ENCODE measurements around the gene CTDSP2. TPM values are rescaled to one million over a fixed set of nuclear protein-coding genes. Genes with fewer than 3 reads are reported as not detected.

CTDSP2 gene
- total and polyA plus RNA-seq, 2 experiments from 2014 or later = 52.7 to 97.3 TPM

DNA sequence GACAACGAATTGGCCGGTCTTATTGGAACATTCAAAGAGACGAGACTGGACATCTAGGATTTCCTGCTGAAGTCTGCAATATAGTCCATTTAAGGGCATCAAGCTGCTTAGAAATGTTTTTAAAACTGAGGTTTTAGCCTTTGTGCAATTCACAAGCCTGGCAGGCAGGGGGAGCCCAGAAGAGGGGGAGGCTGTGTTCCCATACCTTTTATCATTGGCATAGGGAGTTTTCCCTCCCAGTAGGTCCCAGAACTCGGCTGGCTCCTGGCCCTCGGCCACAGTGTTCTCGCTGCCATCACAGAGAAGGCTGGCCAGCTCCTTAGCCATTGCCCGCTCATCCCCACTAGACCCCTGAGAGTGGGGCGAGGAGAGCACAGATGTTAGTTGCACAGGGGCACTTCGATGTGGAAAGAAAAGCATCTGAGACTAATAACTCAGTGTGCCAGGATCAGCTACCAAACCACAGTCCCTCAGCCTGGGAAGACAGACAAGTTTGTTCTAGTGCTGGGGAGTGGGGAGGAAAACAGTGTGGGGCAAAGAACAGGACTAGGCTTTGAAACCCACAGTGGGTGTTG is 43.1 kb downstream of the CTDSP2 start:
- no peak overlapping the region for H3K4me3 ChIP-seq
- no peaks in the 10 kb centered on the region for H4K20me1 ChIP-seq (ENCODE audit: insufficient read depth)
- peaks cover 38% of the 10 kb centered on the region for H3K36me3 ChIP-seq (ENCODE audit: low read depth)
- H3F3A ChIP-seq (ENCODE audit: insufficient read depth) = peaks cover 26% of the 10 kb centered on the region
- H3K9me3 ChIP-seq (ENCODE audit: low read depth) = no peaks in the 10 kb centered on the region
- no peak for TF ChIP-seq EZH2 (IDR thresholded peaks at IDR 0.05; ENCODE audit: insufficient read depth, poor library complexity, severe bottlenecking)
- no peak for TF ChIP-seq EZH2phosphoT487 (IDR thresholded peaks at IDR 0.05; ENCODE audit: insufficient read depth, low read depth)
- WGBS, 2 experiments (ENCODE audit: low coverage in 1 of 2, low lambda C conversion rate in 2 of 2, missing lambda C conversion rate in 2 of 2) = 29 to 39% methylated on average over 9 of the region's 9 CpGs
- in situ Hi-C loops (cut with MboI) = no loop called here
- no peaks in the 10 kb centered on the region for H3K79me2 ChIP-seq (ENCODE audit: insufficient read depth)
- 0 out of 2 replicates have a peak overlapping the region, but pooled peaks have one; percentile 6 for H3K9ac ChIP-seq
- H2AFZ ChIP-seq = no peak overlapping the region
- peak; percentile 72 for DNase-seq
- H3K4me1 ChIP-seq (ENCODE audit: insufficient read depth) = no peaks in the 10 kb centered on the region
- H3K27ac ChIP-seq = no peak overlapping the region
- H3K4me2 ChIP-seq (ENCODE audit: unreplicated experiment) = no peak overlapping the region
- no peaks in the 10 kb centered on the region for H3K9me2 ChIP-seq (ENCODE audit: insufficient read depth)
- no peaks in the 10 kb centered on the region for H3K27me3 ChIP-seq (replicated peaks; ENCODE audit: insufficient read depth)

DNA sequence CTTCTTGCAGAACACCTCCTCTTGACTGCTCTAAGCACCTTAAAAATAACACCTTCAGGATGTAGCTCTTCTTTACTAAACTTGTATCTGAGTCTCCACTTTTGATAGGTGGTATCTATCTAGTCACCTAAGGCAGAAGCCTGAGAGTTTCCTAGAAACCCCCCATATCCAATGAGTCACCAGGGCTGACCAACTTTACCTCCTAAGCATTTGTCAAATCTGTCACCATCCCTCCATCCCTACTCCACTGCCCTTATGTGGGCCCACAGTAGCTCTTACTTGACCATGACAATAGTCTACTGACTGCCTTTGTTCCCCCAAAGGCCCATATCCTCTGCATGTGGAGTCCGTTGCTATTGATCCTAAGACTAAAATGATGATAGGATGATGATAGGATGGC is 43.9 kb downstream of the CTDSP2 start:
- Histone ChIP-seq H3K4me1 (ENCODE audit: insufficient read depth) (no peaks in the 10 kb centered on the region), H3K27me3 (replicated peaks; ENCODE audit: insufficient read depth) (no peaks in the 10 kb centered on the region), H3K9me2 (ENCODE audit: insufficient read depth) (no peaks in the 10 kb centered on the region), H3K9ac (no peak overlapping the region), H2AFZ (no peak overlapping the region), H3K79me2 (ENCODE audit: insufficient read depth) (no peaks in the 10 kb centered on the region), H3K9me3 (ENCODE audit: low read depth) (no peaks in the 10 kb centered on the region), H4K20me1 (ENCODE audit: insufficient read depth) (no peaks in the 10 kb centered on the region), H3K27ac (no peak overlapping the region), H3K4me2 (ENCODE audit: unreplicated experiment) (no peak overlapping the region), H3F3A (ENCODE audit: insufficient read depth) (peaks cover 31% of the 10 kb centered on the region), H3K36me3 (ENCODE audit: low read depth) (peaks cover 44% of the 10 kb centered on the region), H3K4me3 (no peak overlapping the region)
- WGBS, 2 experiments (ENCODE audit: low coverage in 1 of 2, low lambda C conversion rate in 2 of 2, missing lambda C conversion rate in 2 of 2) = 69 to 78% methylated on average over 1 of the region's 1 CpG
- in situ Hi-C loops (cut with MboI) = no loop called here
- DNase-seq = no peak
- no peak for TF ChIP-seq EZH2phosphoT487 (IDR thresholded peaks at IDR 0.05; ENCODE audit: insufficient read depth, low read depth)

DNA sequence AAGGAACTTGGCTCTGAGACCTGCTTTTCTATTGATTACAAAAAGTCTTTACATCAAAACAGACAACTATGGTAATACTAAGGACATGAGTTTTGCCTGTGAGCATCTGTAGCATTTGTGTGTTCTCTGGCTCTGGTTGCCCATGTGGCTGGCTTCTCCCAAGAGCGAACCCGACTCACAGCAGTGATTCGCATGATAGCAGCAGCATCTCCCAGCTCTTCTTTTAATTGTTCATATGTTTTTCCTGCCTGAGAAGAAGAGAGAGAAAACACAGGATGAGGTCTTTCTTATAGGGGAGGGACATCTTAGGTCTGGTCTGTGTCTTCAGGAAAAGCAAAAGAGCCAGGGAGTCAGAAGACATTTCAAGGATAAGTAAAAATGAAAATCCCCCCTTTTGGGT is 45.6 kb downstream of the CTDSP2 start:
- peaks cover 9% of the 10 kb centered on the region for H3K79me2 ChIP-seq (ENCODE audit: insufficient read depth)
- no peak overlapping the region for H3K9ac ChIP-seq
- H4K20me1 ChIP-seq (ENCODE audit: insufficient read depth) = no peaks in the 10 kb centered on the region
- H3K9me3 ChIP-seq (ENCODE audit: low read depth) = no peaks in the 10 kb centered on the region
- H3K36me3 ChIP-seq (ENCODE audit: low read depth) = peaks cover 61% of the 10 kb centered on the region
- no peaks in the 10 kb centered on the region for H3K9me2 ChIP-seq (ENCODE audit: insufficient read depth)
- H3K4me2 ChIP-seq (ENCODE audit: unreplicated experiment) = no peak overlapping the region
- WGBS, 2 experiments (ENCODE audit: low coverage in 1 of 2, low lambda C conversion rate in 2 of 2, missing lambda C conversion rate in 2 of 2) = 97 to 100% methylated on average over 3 of the region's 3 CpGs
- no peak overlapping the region for H2AFZ ChIP-seq
- peaks cover 40% of the 10 kb centered on the region for H3F3A ChIP-seq (ENCODE audit: insufficient read depth)
- no peaks in the 10 kb centered on the region; the same call in 1 of the 2 replicates for H3K4me1 ChIP-seq (ENCODE audit: insufficient read depth)
- H3K4me3 ChIP-seq = no peak overlapping the region
- TF ChIP-seq EZH2phosphoT487 (IDR thresholded peaks at IDR 0.05; ENCODE audit: insufficient read depth, low read depth) = no peak
- no peak for TF ChIP-seq EZH2 (IDR thresholded peaks at IDR 0.05; ENCODE audit: insufficient read depth, poor library complexity, severe bottlenecking)
- peak; percentile 12 for DNase-seq
- H3K27me3 ChIP-seq (replicated peaks; ENCODE audit: insufficient read depth) = no peaks in the 10 kb centered on the region
- no peak overlapping the region for H3K27ac ChIP-seq
- in situ Hi-C loops (cut with MboI) = no loop called here

DNA sequence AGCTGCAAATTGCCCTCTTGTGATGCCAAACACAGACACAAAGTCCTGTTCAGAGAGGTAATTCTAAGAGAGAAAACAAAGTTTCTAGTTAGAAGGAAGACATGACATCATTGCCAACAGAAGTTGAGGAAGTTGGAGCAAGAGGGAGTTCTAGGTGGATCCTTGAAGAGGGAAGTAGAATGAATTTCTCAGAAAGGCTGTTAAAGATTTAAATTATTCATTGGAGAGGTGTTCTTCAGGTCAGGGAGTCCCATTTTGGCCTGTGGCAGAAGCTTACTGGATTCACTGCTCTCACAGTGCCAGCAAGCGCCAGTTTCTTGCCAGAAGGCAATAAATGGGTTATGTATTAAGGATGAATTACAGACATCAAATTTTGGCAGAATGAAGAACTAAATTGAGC is 48.6 kb downstream of the CTDSP2 start:
- H3K9ac ChIP-seq = no peak overlapping the region
- H3K36me3 ChIP-seq (ENCODE audit: low read depth) = peaks cover 70% of the 10 kb centered on the region
- H2AFZ ChIP-seq = no peak overlapping the region
- no peak for TF ChIP-seq EZH2phosphoT487 (IDR thresholded peaks at IDR 0.05; ENCODE audit: insufficient read depth, low read depth)
- no peak for TF ChIP-seq EZH2 (IDR thresholded peaks at IDR 0.05; ENCODE audit: insufficient read depth, poor library complexity, severe bottlenecking)
- peaks cover 23% of the 10 kb centered on the region for H3K4me1 ChIP-seq (ENCODE audit: insufficient read depth)
- H3K4me3 ChIP-seq = no peak overlapping the region
- peaks cover 56% of the 10 kb centered on the region for H3F3A ChIP-seq (ENCODE audit: insufficient read depth)
- no peaks in the 10 kb centered on the region for H3K9me3 ChIP-seq (ENCODE audit: low read depth)
- peaks cover 16% of the 10 kb centered on the region for H3K79me2 ChIP-seq (ENCODE audit: insufficient read depth)
- H4K20me1 ChIP-seq (ENCODE audit: insufficient read depth) = no peaks in the 10 kb centered on the region
- in situ Hi-C loops (cut with MboI) = no loop called here
- no peaks in the 10 kb centered on the region for H3K9me2 ChIP-seq (ENCODE audit: insufficient read depth)
- no peaks in the 10 kb centered on the region for H3K27me3 ChIP-seq (replicated peaks; ENCODE audit: insufficient read depth)
- no peak overlapping the region for H3K4me2 ChIP-seq (ENCODE audit: unreplicated experiment)
- H3K27ac ChIP-seq = no peak overlapping the region
- DNase-seq = no peak
- 100% methylated on average over 1 of the region's 1 CpG for WGBS, 2 experiments (ENCODE audit: low coverage in 1 of 2, low lambda C conversion rate in 2 of 2, missing lambda C conversion rate in 2 of 2)

DNA sequence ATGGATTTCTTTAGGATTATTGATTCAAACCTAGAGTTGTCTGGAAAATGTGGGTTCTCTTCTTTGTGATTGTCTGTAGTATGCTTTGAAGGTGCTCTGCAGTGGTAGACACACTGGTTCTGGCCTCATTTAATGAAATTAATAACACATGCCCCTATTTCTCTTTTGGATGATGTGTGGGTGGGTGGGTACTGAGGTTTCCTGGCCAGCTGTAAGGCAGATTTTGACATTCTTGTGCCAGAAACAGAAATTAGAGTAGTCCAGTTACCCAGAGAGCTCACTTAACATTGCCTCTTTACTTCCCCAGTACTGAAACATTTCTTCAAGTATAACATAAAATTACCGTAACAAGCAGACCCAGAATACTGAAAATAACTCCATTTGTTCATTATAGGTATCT is 49.5 kb downstream of the CTDSP2 start:
- Histone ChIP-seq H3K4me1 (ENCODE audit: insufficient read depth) (peaks cover 23% of the 10 kb centered on the region), H3K36me3 (ENCODE audit: low read depth) (peaks cover 68% of the 10 kb centered on the region), H3K9me3 (ENCODE audit: low read depth) (no peaks in the 10 kb centered on the region), H3K27me3 (replicated peaks; ENCODE audit: insufficient read depth) (no peaks in the 10 kb centered on the region), H3K4me2 (ENCODE audit: unreplicated experiment) (no peak overlapping the region), H3K79me2 (ENCODE audit: insufficient read depth) (peaks cover 18% of the 10 kb centered on the region), H3K9ac (no peak overlapping the region), H4K20me1 (ENCODE audit: insufficient read depth) (no peaks in the 10 kb centered on the region), H3K27ac (no peak overlapping the region), H3K4me3 (no peak overlapping the region), H3F3A (ENCODE audit: insufficient read depth) (peaks cover 65% of the 10 kb centered on the region), H2AFZ (no peak overlapping the region), H3K9me2 (ENCODE audit: insufficient read depth) (no peaks in the 10 kb centered on the region)
- DNase-seq = no peak
- in situ Hi-C loops (cut with MboI) = no loop called here
- WGBS, 2 experiments (ENCODE audit: low coverage in 1 of 2, low lambda C conversion rate in 2 of 2, missing lambda C conversion rate in 2 of 2) = 94 to 96% methylated on average over 1 of the region's 1 CpG
- TF ChIP-seq EZH2phosphoT487 (IDR thresholded peaks at IDR 0.05; ENCODE audit: insufficient read depth, low read depth) = no peak
- TF ChIP-seq EZH2 (IDR thresholded peaks at IDR 0.05; ENCODE audit: insufficient read depth, poor library complexity, severe bottlenecking) = no peak

Measured in GM23248 (cell line).